ENCODE data around the gene CACNA1I.
A peak's percentile ranks its signal among the peaks of the same experiment; 100 is the strongest.

CACNA1I gene

DNA sequence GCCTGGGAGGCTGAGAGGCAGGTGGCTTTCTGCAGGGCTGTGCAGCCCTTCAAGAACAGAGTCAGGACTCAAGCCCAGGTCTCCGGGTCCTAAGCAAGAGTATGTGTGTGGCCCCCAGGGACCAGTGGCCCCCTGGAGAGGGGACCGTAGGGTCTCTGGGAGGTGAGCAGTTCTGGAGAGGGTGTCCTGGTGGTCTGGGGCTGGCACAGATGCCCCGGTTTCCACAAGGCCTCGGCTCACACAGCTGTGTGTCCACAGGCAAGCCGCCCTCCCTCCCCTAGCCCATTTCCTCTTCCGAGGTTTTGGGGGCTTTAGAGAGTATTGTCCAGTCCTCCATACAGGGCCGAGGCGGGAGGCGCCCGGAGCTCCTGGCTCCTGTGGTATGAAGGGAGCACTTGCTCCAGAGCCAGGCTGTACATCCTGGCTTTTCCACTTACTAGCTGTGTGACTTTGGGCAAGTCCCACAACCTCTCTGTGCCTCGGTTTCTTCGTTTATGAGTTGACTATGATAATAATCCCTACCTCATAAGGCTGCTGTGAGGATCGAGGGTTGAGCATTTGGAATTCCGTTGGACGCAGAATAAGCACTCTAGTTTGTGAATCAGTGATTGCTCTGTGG, 34.6 kb upstream of the CACNA1I start:
- DNase-seq (ENCODE audit: low read depth): no peak

DNA sequence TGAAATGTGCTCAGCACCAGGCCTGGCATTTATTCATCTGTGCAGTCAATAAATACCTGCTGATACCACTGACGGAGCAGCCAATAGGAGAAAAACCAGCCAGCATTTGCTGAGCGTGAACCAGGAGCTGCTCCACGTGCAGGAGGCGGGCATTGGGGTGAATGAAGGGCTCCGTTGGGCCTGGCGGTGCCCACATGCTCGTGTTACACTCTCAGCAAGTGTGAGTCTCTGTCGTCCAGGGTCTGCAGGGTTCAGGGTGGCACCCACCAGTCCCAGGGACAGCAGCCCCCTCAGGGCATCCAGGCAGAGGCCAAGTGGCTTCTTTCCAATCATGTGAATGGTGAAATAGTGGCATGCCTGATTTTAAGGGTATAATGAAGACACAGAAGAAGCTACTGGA, 33.8 kb upstream of the CACNA1I start:
- DNase-seq (ENCODE audit: low read depth): no peak

DNA sequence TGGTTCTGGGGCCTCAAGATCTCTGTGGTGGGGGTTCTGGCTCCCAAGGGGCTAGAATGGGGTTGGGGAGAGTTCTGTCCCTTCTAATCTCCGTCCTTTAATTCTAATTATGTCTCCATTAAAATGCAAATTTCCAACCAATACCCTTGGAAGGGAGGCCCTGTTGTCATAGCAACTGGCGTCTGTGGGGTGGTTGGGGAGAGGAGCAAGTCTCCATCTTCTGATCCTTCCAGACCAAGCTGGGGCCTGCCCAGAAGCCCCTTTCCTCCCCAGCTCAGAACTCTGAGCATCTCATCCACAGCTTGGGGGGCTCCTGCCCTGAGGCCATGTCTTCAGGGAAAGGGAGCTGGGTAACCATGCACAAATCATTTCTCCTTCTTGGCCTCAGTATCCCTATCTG, 32.6 kb upstream of the CACNA1I start:
- no peak for DNase-seq (ENCODE audit: low read depth)

DNA sequence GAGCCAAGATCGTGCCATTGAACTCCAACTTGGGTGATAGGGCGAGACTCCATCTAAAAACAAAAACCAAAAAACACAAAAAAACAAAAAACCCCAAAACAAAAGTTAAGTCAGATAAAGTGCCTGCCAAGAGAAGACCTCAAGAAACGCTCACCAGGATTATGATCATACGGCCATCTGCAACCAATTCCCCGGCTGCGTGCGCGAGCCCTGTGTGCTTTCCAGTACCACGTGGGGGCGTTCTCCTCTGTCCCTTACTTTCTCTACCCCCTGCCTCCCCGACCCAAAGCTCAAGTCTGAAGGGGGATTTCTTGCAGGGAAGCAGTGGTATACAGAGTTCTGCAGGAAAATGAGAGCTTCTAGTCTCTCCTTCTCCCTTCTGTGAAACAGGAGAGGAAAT, 27.5 kb upstream of the CACNA1I start:
- no peak for DNase-seq (ENCODE audit: low read depth)

DNA sequence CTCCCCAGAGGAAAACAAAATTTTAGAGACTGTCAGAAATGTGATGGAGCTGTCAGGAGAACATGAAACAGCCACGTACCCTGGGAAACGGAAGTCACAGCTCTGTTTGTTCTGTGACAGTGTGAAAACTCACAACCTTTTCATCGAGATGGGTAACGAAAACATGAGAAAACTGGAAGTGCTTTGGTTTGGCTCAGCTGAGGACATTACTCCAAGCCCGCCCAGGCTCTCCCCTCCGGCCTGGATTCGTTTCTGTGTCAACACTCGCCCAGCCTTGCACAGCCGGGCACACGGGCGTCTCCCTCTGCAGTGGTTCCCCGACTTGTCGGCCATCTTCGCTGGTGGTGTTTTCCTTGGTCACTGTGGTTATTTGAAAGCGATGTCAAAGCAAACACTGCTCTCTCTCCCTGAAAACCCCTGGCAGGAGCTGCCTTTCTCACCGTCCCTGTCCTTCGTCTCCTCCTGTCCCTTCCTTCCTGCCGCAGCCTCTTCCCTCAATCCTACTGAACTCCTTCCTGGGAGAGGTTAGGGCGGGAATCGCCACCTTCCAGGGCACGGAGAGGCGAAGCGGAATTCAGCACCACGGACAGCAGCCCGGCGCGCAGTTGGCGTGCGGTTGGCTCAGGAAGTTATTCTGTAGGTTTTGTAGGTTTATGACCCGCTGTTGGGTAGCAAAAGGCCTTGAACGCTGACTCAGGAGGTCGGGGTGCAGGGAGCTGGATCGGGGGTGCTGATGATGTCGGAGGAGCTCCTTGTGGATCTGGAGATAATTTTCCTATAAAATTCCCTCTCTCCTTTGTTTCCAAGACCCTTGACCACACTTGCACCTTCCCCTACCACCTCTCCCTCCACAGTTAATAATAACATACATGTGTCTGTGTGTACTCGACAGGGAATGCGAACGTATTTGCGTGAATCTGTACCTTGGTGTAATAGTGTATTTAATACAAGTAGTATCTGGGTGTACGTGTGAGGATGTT, 24.9 kb upstream of the CACNA1I start:
- DNase-seq (ENCODE audit: low read depth): peak; percentile 58

DNA sequence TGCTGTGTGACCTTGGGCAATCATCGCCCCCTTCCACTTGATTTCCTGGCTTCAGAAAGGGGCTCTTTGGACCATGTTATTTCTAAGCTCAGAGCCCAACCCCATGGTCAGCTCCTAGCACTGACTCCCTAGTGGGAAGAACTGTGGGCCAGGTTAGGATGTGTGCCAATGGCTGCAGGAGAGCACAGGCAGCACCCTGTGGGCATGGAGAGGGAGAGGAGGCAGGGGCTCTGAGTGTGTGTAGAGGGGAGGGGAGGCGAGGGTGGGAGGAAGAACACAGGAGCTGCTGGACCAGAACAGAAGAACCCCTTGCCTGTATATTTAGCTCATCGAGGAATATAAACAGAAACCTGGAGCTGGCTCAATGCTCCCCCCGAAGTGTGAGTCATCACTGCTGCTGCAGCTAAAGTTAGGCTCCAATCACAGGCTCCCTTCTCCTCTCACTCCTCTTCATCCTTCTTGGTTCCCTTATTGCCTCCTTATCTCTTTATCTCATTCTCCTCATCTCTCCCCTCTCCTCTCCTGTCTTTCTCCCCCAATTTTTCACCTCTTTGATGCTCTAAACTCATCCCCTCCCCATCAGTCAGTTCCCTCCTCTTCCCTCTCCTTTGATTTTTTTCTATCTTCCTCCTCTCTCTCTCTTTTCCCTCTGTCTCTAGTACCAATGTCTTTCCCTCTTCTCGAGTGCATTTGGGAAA, 23.5 kb upstream of the CACNA1I start:
- DNase-seq (ENCODE audit: low read depth): no peak

DNA sequence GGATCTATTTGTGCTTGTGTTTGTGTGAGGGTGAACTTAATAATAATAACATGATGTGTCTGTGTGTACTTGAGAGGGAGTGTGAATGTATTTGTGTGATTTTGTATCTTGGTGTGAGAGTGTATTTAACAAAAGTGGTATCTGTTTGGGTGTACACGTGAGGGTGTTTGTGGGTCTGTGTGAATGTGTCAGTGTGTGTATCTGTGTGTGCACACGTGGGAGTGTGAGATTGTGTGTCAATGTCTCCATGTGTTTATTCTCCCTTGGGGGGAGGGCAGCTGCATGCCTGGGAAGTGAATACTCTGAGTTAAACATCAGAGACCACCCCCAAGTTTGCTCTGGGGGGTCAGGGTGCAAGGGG, 23.0 kb upstream of the CACNA1I start:
- no peak for DNase-seq (ENCODE audit: low read depth)

DNA sequence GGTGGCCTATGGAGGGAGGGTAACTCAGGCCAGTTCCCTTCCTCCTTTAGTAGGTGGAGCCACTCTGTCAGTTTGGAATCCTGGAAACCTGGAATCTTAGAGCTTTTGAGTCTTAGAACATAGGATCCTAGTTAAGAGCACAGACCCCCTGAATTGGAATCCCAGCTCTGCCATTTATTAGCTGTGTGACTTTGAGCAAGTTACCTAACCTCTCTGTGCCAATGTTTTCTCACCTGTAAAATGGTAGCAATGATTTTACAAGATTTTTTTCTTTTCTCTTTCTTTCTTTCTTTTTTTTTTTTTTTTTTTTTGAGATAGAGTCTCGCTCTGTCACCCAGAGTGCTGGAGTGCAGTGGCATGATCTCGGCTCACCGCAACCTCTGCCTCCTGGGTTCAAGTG, 17.1 kb upstream of the CACNA1I start:
- DNase-seq (ENCODE audit: low read depth): no peak

DNA sequence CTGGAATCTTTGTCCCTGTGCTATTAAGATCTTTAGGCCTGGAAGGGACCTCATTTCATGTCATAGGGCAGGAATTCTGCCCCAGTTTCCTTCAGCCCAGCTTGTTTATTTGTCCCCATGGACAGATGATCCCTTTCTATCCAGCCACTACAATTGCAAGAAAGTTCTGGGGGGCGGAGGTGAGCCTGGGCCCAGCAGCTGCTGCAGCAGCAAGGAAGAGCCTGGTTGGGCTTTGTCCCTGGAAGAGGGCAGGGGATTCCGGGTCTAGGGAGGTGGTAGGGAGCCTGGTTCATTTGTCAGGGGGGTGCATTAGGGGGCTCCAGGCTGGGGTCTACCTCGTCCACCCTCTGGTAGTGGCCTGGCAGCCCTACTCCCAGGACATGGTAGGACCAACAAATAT, 16.4 kb upstream of the CACNA1I start:
- no peak for DNase-seq (ENCODE audit: low read depth)

DNA sequence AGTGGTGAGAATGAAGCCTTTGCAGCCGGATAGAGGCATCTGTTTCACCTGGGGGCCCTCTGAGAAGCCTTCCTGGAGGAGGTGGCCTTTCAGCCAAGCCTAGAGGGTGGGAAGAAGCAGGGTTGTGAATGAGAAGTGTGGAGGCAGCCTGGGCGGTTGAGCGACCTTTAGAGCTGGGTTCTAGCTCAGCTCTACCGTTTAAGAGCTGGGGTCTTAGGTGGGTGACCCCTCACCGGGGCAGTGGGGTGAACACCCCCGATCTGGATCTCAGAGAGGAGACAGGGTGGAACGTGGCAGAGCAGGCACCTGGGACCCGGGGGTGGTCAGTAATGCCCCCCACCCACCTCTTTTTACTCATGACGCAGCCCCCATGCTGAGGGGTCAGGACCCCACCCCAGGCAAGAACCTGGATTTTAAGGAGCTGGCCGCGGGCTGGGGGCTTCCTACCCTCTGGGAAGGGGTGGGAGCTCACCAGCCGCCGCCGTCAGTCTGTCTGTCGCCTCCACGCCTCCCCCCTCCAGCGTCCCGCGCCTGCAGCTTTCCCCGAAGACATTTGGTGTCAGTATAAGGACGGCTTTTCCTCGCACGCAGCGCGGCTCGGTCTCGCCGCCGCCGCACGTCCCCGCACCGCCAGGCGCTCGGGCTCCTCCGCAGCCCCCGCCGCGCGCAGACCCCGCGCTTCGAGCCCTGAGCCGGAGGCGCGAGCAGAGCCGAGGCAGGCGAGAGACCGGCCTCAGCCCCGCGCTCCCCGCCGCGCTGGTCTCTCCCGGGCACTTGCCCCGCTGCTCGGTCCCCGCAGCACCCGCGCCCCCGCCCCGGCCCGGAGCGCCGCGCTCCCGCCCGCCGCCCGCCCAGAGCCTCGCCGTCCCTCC, 13.3 kb upstream of the CACNA1I start:
- no peak for DNase-seq (ENCODE audit: low read depth)

DNA sequence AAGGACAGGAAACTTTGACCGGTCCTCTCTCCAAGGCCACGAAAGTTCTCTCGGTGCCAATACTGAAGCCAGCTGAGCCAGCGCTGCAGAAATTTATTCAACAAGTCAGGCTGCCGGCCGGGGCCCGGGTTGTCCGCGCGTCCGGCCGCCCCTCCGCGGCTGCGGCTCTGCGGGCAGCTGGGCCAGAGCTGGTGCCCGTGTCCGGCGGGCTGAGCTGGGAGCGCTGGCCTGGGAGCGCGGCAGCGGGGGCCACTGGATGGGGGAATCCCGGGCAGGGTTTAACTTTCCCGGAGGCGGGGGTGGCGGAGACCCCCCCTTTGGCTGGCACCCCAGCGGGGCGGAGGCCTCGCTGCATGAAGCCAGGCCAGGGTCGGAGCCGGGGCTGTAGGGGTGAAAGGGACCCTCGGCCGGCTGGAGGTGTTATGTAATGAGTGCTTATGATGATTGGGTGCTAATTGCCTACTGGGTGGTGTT, 12.3 kb upstream of the CACNA1I start:
- DNase-seq (ENCODE audit: low read depth): no peak

DNA sequence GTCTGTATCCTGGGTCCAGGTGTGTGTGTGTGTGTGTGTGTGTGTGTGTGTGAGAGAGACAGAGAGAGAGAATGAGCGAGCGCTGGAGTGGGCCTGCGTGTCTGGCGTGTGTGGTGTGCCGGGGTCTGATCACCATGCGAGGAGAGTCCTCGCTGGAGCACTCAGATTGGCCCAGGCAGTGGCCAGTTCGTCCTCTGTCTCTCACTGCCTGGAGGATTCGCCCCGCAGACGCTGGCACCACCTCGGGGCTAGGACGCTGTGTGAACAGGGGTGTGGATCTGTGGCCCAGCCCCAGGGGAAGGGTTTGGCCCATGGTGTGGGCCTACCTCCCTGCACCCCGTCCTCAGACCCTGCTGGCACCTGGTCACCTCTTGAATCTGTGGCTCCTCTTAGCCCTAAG, 11.6 kb upstream of the CACNA1I start:
- DNase-seq (ENCODE audit: low read depth): no peak

DNA sequence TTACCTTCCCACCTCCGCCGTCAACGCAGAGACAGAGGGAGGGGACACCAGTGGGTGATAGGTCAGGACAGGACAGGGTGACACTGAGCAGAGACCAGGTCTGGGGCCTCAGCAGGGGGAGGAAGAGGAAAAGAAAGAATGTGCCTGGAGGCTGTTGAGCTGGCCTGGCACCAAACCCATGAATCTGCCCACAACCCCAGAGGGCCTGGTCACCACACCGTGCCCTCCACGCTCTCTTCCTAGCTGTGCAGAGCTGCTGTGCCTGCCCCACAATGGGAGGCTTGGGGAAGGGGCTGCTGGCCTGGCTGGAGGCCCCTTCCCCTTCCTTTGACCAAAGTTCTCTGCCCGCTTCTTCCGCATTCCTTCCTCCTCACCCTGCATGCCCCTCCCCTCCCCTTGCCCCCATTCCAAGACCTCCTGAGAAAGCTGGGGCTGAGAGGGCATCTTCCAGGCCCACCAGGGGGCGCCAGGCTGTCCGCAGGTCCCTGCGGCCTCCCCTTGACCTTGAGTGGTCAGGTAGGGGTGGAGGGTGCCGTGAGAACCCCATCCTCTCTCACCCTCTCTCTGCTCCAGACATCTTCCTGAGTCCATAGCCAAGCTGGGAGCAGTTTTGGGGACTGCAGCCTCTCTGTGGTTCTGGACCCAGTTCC, 11.0 kb upstream of the CACNA1I start:
- no peak for DNase-seq (ENCODE audit: low read depth)

DNA sequence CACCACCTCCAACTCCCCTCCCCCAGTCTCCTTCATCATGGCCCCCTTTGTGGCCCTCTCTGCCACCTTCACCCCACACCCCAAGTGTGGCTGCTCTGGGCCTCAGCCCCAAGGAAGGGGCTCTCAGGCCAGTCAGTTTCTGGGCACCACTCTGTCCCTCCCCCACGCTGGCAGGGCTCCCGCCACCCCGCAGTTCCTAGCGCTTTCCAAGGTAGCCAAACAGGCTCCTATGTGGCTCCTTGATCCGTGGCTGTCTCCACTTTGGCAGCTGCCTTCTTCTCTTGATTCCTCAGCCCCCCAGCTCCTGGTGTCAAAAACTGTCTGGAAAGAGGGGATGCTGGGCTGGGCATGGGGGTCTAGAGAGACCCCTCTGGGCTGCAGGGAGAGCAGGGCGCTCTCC, 10.4 kb upstream of the CACNA1I start:
- no peak for DNase-seq (ENCODE audit: low read depth)

DNA sequence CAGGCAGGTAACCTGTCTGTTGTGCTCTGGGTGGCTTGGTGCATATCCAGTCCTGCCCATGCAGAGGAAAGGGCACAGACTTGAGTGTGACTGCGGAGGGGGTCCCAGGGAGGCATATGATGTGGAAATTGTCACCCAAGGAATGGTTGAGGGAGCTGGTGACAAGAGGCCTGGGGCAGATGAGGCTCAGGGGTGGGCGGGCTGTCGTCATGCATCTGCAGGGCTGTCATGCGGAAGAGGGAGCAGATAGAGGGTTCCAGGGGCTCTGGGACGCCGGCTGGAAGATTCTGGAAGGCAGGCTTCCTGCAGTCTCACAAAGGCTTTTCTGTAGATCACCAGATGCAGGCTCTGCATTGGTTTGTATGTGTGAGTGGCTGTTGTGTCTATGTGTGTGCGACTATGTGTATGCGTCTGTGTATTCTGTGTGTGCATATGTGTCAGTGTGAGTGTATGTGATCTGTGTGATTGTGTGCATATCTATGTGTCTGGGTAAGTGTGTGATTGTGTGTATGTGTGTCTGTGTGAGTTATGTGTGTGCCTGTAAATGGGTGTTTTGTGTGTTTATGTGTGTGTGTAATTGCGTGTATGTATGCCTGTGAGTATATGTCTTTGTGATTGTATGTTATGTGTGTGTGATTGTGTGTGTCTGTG, 7.6 kb upstream of the CACNA1I start:
- DNase-seq (ENCODE audit: low read depth): no peak

DNA sequence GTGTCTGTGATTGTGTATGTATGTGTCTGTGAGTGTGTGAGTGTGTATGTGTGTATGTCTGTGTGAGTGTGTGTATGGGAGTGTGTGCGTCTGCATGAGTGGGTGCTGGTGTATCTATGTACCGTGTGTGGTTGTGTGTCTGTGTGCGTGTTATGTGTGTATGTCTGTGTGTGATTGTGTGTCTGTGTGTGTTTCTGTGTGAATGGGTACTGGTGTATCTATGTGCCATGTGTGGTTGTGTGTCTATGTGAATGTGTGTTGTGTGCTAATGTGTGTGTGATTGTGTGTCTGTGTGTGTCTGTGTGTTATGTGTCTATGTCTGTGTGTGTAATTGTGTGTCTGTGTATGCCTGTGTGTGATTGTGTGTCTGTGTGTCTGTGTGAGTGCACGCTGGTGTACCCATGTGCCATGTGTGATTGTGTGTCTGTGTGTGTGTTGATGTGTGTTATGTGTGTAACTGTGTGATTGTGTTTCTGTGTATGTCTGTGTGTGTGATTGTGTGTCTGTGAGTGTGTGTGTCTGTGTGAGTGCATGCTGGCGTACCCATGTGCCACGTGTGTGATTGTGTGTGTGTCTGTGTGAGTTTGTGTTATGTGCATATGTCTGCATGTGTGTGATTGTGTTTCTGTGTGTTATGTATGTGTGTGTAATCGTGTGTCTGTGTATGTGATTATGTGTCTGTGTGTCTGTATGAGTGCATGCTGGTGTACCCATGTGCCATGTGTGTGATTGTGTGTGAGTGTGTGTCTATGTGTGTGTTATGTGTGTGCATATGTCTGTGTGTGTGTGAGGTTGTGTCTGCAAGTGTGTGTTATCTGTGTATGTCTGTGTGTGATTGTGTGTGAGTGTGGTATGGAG, 6.8 kb upstream of the CACNA1I start:
- DNase-seq (ENCODE audit: low read depth): no peak

DNA sequence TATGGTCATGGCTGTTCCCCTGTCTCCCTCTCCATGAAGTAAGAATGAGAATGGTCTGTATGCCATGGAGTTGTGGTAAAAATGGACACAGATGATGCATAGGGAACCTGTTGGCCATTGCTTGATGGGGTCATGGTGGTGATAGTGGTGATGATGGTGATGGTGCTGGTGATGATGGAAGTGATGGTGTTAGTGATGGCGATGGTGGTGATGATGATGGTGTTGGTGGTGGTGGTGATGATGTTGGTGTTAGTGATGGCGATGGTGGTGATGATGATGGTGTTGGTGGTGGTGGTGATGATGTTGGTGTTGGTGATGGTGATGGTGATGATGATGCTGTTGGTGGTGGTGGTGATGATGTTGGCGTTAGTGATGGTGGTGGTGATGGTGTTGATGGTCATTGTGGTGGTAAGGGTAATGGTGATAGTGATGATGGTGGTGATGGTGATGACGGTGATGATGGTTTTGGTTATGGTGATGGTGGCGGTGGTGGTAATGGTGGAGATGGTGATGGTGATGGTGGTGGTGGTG, 5.1 kb upstream of the CACNA1I start:
- DNase-seq (ENCODE audit: low read depth): no peak

DNA sequence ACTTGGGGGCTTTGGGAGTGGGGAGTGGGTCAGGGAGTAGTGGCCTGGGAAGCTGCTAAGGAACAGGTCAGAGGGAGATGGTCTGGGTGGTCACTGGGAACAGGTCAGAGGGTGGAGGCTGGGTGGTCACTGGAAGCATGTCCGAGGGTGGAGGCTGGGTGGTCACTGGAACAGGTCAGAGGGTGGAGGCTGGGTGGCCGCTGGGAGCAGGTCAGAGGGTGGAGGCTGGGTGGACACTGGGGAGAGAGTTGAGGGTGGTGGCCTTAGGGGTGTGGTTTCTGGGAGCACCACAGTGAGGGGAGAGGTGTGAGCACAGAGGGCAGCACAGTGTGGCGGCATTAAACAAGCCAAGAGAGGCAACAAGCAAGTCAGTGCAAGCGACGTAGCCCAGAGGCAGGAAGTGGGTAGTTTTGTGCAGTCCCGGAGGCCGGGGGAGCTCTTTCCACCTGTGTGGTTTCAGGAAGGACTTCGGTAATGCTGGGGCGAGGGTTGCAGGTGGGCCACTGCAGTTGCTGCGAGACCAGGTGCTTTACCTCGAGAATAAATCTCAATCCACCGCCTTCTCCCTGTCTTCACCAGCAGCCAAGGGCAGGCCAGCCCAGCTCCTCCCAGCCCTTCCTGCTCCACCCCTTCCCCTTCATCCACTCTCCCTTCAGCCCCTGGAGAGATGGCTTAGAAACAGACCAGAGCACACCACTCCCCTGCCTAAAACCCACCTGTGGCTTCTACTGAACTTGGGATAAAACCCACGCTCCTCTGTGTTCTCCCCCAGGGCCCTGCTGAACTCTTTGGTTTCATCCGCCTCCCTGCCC, 3.2 kb upstream of the CACNA1I start:
- DNase-seq (ENCODE audit: low read depth): peak; percentile 3

All from activated gamma-delta T cell treated with anti-CD3 and anti-CD28 coated beads, Interleukin-2, amount 50 U/mL, for 16 hours (primary cell).